Upper lobe of left lung (tissue), 4 donors: ENCODE measurements around the gene CSNK1G2.

Experiments used
- EP300 ChIP-seq, 4 donors: sonication (generic); formaldehyde crosslinking; IDR thresholded peaks; one replicate each; pipeline ENCODE4 v1.5.1; 2017; ENCODE audit warnings: antibody characterized with exemption in 4 of 4, control low read depth in 2 of 4
- POLR2A ChIP-seq, 4 donors: fragments of 450-650 bp; IDR thresholded peaks; one replicate each; pipeline ENCODE4 v1.5.1; 2016 to 2017; ENCODE audit warnings: antibody characterized with exemption in 4 of 4, mild to moderate bottlenecking in 2 of 4
- POLR2AphosphoS5 ChIP-seq, 2 donors: sonication (generic); formaldehyde crosslinking; IDR thresholded peaks; one replicate each; pipeline ENCODE4 v1.5.1; 2017; ENCODE audit warnings: antibody characterized with exemption in 2 of 2
- TF ChIP-seq, protein P1 (sequence below), 6 experiments: fragments of 450-650 bp in 4 of 6; fragments of 200-600 bp in 2 of 6; sonication (generic) in 2 of 6; IDR thresholded peaks; one replicate each; pipeline ENCODE4 v1.5.1; 2016 to 2019; ENCODE audit warnings: antibody characterized with exemption in 6 of 6

DNA sequence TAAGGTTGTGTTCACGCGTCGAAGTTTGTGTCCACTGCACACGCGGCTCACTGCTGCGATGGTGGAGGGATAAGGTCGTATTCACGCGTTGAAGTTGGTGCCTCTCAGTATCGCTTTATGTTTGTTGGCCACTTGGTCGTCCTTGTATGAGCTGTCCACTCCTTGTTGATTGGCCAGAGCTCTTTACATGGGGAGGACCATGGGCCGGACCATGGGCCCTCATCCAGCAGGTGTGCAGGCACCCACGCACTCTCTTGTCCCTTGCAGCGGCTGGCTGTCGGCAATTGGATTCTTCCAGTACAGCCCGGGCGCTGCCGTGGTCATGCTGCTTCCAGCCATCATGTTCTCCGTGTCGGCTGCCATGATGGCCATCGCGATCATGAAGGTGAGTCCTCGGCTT, 18.2 kb upstream of the CSNK1G2 start:
- TF ChIP-seq, protein P1, sequence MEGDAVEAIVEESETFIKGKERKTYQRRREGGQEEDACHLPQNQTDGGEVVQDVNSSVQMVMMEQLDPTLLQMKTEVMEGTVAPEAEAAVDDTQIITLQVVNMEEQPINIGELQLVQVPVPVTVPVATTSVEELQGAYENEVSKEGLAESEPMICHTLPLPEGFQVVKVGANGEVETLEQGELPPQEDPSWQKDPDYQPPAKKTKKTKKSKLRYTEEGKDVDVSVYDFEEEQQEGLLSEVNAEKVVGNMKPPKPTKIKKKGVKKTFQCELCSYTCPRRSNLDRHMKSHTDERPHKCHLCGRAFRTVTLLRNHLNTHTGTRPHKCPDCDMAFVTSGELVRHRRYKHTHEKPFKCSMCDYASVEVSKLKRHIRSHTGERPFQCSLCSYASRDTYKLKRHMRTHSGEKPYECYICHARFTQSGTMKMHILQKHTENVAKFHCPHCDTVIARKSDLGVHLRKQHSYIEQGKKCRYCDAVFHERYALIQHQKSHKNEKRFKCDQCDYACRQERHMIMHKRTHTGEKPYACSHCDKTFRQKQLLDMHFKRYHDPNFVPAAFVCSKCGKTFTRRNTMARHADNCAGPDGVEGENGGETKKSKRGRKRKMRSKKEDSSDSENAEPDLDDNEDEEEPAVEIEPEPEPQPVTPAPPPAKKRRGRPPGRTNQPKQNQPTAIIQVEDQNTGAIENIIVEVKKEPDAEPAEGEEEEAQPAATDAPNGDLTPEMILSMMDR (IDR thresholded peaks at IDR 0.05): no peak
- TF ChIP-seq EP300 (IDR thresholded peaks at IDR 0.05): no peak
- TF ChIP-seq POLR2A (IDR thresholded peaks at IDR 0.05): no peak
- no peak for TF ChIP-seq POLR2AphosphoS5 (IDR thresholded peaks at IDR 0.05)
